T-helper 9 cell (primary cell): Measurements from ENCODE around the gene RIMKLB.
A peak's percentile ranks its signal among the peaks of the same experiment; 100 is the strongest.
"Not testable (repeated sequence)": the region's sequence is repeated elsewhere in the genome, so short reads cannot be mapped to it uniquely, and the experiment has no call there.

ENCODE experiments used
- DNase-seq: peaks from one replicate; pipeline ENCODE4 v3.0.0-alpha.2; 2020

The RIMKLB gene

GRCh38 chr12:8692573-8692972 is 5.2 kb upstream of the RIMKLB start:
- DNase-seq, result no peak

GRCh38 chr12:8695116-8695515 is 2.7 kb upstream of the RIMKLB start:
- DNase-seq, result no peak

DNA sequence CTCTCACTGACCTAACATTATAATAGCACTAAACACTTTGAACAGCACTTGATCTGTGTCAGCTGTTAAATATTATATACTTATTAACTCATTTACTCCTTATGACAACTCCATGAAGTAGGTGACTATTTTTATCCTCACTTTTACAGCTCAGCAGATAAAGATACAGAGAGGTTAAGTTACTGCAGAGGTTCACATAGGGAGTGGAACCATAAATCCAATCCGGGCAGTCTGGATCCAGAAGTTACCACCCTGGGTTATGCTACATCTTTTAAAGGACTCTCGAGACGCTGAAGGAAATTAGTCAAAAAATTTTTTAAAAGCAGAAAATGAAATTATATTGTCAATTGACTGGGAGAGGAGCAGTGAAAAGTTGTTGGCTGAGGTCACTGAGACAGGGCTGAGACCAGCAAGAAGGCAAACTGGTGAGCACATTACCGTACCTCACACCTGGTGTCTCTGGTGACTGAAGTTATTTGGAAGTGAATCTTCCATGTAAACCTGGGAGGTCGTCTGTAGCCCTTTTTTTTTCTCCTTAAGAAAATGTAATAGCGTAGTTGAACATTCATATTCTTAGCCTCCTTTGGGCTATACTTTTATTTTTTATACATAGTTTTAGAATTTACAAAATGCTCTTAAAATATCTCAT is 1.2 kb upstream of the RIMKLB start:
- DNase-seq, result no peak

- DNase-seq, result no peak
Measured at GRCh38 chr12:8697120-8697475, 693 bp upstream of the RIMKLB start.

DNA sequence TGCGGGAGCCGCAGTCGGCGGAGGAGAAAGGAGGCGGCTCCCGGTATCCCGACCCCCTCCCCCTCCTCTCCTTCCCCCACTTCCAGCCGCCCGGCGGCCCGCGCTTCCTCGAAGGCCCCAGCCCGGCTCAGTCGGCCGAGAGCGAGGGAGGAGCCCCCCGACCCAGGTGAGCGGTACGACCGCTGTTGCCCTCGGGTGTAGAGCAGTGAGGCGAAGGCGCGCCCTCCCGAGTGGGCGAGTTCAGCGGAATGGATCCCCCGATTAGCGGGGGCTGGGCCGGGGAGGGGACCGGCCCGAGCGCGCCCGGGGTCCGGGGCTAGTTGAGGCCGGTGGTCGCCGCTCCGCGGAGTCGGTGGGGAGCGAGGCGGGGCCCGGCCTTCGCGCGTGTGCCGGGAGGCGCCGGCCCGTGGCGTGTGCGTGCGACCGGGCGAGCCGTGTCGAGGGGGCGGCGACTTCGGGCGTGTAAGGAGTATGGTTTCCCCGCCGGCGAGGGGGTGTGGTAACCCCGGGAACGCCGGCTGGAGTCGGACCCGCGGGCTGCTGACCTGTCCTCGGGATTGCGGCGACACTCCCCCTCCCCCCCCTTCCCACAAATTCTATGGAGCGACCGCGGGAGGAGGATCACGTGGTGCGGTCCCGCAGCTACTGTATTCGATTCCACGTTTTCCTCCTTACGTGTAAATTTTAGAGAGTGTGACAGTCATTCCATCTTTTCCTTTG is 501 bp downstream of the RIMKLB start:
- DNase-seq, result peak; percentile 37

GRCh38 chr12:8698879-8699278 is 1.1 kb downstream of the RIMKLB start:
- no peak for DNase-seq

GRCh38 chr12:8699714-8700113 is 1.9 kb downstream of the RIMKLB start:
- no peak for DNase-seq

GRCh38 chr12:8701046-8701660 is 3.4 kb downstream of the RIMKLB start:
- DNase-seq, result no peak

DNA sequence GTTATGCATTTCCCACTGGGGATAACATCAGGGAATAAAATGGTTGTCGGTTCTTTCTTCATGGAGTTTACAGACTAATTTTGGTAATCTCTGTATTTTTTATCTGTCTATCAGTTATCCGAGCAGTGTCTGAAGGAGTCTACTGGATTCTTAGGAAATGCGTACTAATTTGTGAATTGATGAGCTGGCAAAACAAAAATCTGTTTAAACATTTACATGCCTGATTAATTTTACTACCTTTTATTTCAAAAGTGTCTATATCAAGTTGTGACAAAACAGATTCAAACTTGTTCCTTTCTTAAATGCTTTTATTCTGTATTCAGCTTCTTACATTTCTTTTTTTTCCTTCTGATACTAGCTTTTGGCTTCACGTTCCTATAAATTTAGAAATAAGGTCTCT is 4.4 kb downstream of the RIMKLB start:
- DNase-seq, result no peak

DNA sequence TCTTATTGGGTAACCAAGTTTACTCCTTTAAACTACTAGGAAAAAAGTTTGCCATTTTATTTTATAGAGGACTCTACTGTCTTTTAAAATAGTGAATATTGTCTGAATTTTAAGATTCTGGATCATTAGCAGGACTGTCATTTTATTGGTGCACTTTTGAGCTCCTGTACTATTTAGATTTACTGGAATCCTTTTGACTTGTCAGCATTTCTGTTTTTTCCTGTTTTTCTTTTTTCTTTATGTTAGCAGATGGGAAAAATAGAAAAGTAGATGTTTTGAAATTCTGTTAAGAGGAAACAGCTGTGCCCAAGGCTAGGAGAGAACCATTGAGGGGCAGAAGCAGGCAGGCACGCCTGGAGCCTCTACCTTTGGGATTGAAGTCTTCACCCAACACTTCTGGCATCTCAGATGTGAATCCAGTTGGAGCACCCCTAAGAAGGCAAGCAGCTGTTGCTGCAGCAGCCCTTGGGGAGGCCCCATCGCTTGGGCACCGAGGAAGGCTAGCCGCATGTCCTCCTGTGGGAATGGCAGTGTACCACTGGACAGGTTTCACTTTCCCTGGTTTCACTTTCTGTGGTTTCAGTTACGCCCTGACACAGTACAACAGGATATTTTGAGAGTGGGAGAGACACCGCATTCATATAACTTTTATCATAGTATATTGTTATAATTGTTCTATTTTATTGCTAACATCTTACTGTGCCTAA is 11.5 kb downstream of the RIMKLB start:
- DNase-seq, result no peak

DNA sequence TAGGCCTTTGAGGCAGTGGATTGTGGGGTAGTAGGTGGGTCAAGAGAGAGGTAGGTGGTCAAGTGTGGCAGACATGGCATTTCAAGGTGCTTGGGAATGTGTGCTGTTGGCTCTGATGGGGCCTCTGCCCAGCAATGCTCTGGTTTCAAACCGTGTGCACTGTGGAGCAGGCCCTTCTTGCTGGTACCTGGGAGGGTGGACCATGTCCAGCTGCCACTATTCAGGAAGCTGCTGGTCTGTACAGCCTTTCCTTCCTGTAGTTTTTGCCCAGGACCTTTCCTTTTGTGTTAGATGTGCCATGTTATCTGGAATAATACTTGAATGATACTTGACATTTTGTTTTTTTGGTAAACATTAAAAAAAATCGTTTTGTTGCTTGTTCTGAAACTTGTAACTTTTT is 14.8 kb downstream of the RIMKLB start:
- no peak for DNase-seq

GRCh38 chr12:8722286-8722800 is 24.6 kb downstream of the RIMKLB start:
- DNase-seq, result no peak

GRCh38 chr12:8734873-8735381 is 37.1 kb downstream of the RIMKLB start:
- DNase-seq, result no peak

GRCh38 chr12:8742501-8742900 is 44.7 kb downstream of the RIMKLB start:
- no peak for DNase-seq

GRCh38 chr12:8743121-8743520 is 45.3 kb downstream of the RIMKLB start:
- not testable (repeated sequence) for DNase-seq

DNA sequence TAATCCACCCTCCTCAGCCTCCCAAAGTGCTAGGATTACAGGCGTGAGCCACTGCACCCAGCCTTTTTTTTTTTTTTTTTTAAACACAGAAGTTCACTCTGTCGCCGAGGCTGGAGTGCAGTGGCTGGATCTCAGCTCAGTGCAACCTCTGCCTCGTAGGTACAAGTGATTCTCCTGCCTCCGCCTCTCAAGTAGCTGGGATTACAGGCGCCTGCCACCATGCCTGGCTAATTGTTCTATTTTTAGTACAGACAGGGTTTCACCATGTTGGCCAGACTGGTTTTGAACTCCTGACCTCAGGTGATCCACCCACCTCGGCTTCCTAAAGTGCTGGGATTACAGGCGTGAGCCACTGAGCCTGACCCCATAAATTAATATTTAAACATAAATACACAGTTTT is 47.8 kb downstream of the RIMKLB start:
- not testable (repeated sequence) for DNase-seq

DNA sequence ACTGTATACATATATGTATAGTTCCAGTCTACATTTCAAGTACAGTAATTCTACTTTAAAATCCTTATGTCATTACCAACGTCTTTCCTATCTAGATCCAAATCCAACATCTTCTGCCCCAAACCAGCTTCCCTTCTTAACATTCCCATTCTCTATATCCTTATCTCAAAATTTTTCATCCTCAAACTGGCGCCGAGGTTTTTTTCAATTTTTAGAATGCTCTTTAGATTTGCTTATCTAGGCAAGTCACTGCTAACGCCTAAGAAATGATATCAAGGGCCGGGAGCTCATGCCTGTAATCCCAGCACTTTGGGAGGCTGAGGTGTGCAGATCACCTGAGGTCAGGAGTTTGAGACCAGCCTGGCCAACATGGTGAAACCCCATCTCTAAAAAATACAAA is 48.3 kb downstream of the RIMKLB start:
- no peak for DNase-seq

- DNase-seq, result not testable (repeated sequence)
Measured at GRCh38 chr12:8760076-8760475, 62.3 kb downstream of the RIMKLB start.

DNA sequence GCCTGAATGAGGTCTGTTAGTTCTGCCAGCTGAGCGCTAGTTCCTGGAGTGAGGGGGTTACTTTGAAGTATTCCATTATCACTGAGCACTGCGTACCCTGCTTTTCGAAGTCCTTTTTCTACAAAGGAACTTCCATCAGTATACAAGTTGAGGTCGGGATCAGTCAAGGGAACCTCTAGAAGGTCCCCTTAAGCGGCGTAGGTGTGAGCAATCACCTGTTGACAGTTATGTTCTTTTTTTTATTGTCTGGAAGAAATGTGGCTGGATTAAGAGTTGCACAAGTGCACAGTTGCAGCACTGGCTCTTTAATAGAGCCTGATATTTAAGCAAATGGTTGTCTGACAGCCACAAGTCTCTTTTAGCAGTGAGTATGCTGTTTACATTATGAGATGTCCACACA is 64.9 kb downstream of the RIMKLB start:
- not testable (repeated sequence) for DNase-seq

GRCh38 chr12:8766121-8766520 is 68.3 kb downstream of the RIMKLB start:
- not testable (repeated sequence) for DNase-seq

DNA sequence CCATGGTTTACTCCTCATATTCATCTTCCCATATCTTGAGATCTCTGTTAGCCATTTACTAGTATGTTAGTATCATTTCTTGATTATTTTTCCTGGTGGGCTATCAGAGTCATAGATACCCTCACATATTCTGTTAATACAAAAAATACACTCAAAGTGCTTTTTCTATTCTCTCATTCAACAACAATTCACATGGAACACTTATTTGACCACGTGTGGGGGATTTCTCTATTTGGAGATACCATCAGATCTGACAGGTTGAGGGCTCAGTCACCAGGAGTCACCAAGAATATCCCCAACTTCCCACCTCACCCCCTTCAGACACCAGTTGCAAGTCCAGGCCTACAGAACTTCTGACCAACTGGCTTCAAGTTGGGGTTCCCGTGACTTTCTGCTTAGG is 72.7 kb downstream of the RIMKLB start:
- no peak for DNase-seq

DNA sequence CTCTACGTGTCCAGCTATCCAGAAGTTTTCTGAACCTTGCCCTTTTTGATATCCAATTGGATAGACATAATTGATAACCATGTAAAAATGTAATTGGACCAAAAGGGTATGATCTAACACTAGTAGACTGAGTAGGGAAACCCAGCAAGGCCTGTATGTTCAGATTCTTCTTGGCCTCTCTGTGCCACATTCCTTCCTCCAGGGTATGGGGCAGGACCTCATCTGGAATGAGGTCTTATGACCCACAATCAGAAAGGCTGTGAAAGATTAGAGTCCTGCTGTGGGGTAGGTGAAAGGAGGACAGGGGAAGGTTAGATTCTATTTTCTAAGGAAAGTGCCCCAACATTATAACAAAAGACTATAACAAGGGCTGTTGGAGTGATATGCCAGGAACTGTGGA is 73.3 kb downstream of the RIMKLB start:
- DNase-seq, result no peak

GRCh38 chr12:8773461-8773860 is 75.7 kb downstream of the RIMKLB start:
- DNase-seq, result no peak
